HepG2 (cell line): ENCODE data around the gene HERC4. TPM values are rescaled to one million over a fixed set of nuclear protein-coding genes. Genes with fewer than 3 reads are reported as not detected.

Source experiments
- ATAC-seq: fragments of 200-7000 bp; cut with Tn5 transposase; 3 replicates; pipeline ENCODE4 v1.9.1; 2020; ENCODE audit warnings: mild to moderate bottlenecking, moderate library complexity
- BruUV-seq: library from RNA; stranded (reverse); fragments of 400-500 nt; replicated peaks from 2 replicates; lab custom pipeline; 2021; lab: Mats Ljungman, UMichigan
- CTCF ChIA-PET: fragments of 300-600 bp; formaldehyde crosslinking; extraction: SDS; loops from one replicate; lab custom pipeline; 2021; ENCODE audit warnings: low total read pairs, inconsistent platforms, low intra/inter-chr PET ratio; lab: Yijun Ruan, JAX
- POLR2A ChIA-PET: fragments of 350-600 bp; sonication (Branson Sonifier 250); formaldehyde crosslinking; loops from one replicate; lab custom pipeline; 2020; ENCODE audit warnings: antibody characterized with exemption, inconsistent platforms; lab: Yijun Ruan, JAX
- DNase-seq: peaks from one replicate; pipeline ENCODE4 v3.0.0-alpha.2; 2015; ENCODE audit warnings: low spot score
- FAIRE-seq: peaks from 3 replicates; lab custom pipeline; 2011; peaks lifted over from hg19 to GRCh38; lab: Jason Lieb, UNC
- H2AFZ ChIP-seq: one replicate; pipeline ENCODE4 v1.6.1; 2011; ENCODE audit warnings: low read length, inconsistent platforms
- H3K27ac ChIP-seq: fragments of 300-600 bp; 3 replicates; pipeline ENCODE4 v1.8.0; 2011; ENCODE audit warnings: mixed run types, mild to moderate bottlenecking, mixed read lengths, low read length, inconsistent platforms; ENCODE audit not compliant: insufficient read depth; ENCODE audit errors: extremely low read length
- H3K27me3 ChIP-seq, 2 experiments: fragments of 200-600 bp in 1 of 2; 2 replicates in 1 of 2; 3 replicates in 1 of 2; pipeline versions ENCODE4 v1.6.0 to v1.8.0; 2011; ENCODE audit warnings: low read length in 2 of 2, mild to moderate bottlenecking in 2 of 2, moderate library complexity in 2 of 2, inconsistent platforms in 1 of 2; ENCODE audit not compliant: insufficient read depth in 2 of 2, control insufficient read depth in 1 of 2
- H3K36me3 ChIP-seq, 2 experiments: fragments of 200-600 bp in 1 of 2; replicated peaks in 1 of 2; 2 replicates in 1 of 2; 3 replicates in 1 of 2; pipeline versions ENCODE4 v1.5.1 to v1.8.0; 2011; ENCODE audit warnings: low read length in 2 of 2, inconsistent platforms in 1 of 2; ENCODE audit not compliant: insufficient read depth in 2 of 2, control insufficient read depth in 1 of 2
- H3K4me1 ChIP-seq: 2 replicates; pipeline ENCODE4 v1.5.1; 2012; ENCODE audit warnings: low read length, inconsistent platforms; ENCODE audit not compliant: insufficient read depth
- H3K4me2 ChIP-seq: 2 replicates; pipeline ENCODE4 v1.6.0; 2011; ENCODE audit warnings: low read depth, low read length, inconsistent platforms
- H3K4me3 ChIP-seq, 3 experiments: fragments of 200-600 bp in 1 of 3; sonication (generic), shearing (Covaris generic) in 1 of 3; replicated peaks in 1 of 3; 2 replicates each; pipeline ENCODE4 v1.5.1; 2011 to 2016; ENCODE audit warnings: low read length in 3 of 3, inconsistent platforms in 2 of 3, low read depth in 2 of 3, mild to moderate bottlenecking in 2 of 3, control low read depth in 1 of 3, mixed read lengths in 1 of 3; ENCODE audit not compliant: insufficient read depth in 1 of 3
- H3K79me2 ChIP-seq: one replicate; pipeline ENCODE4 v1.6.1; 2011; ENCODE audit warnings: low read length, inconsistent platforms; ENCODE audit not compliant: insufficient read depth
- H3K9ac ChIP-seq: 2 replicates; pipeline ENCODE4 v1.6.0; 2011; ENCODE audit warnings: mild to moderate bottlenecking, low read depth, low read length, inconsistent platforms; ENCODE audit not compliant: insufficient read depth
- H3K9me3 ChIP-seq: 2 replicates; pipeline ENCODE4 v1.5.1; 2012; ENCODE audit warnings: mild to moderate bottlenecking, low read length
- H4K20me1 ChIP-seq: 2 replicates; pipeline ENCODE4 v1.6.0; 2011; ENCODE audit warnings: inconsistent platforms, mild to moderate bottlenecking, low read length, moderate library complexity; ENCODE audit not compliant: insufficient read depth
- BHLHE40 ChIP-seq: IDR thresholded peaks from 2 replicates; pipeline ENCODE4 v1.6.1; 2011; ENCODE audit warnings: low read length, improper control_type of control experiment
- HIVEP1 ChIP-seq: sonication (generic); formaldehyde crosslinking; IDR thresholded peaks from 2 replicates; pipeline ENCODE4 v1.4.0; 2020; ENCODE audit warnings: mild to moderate bottlenecking, missing genetic modification reagents
- MBD4 ChIP-seq: IDR thresholded peaks from 2 replicates; pipeline ENCODE4 v1.6.1; 2012; ENCODE audit warnings: low read length, inconsistent platforms, borderline replicate concordance
- THYN1 ChIP-seq: sonication (generic); formaldehyde crosslinking; IDR thresholded peaks from 2 replicates; pipeline ENCODE4 v1.8.1; 2023; ENCODE audit warnings: low read depth, mild to moderate bottlenecking, moderate library complexity, missing genetic modification reagents, borderline replicate concordance
- ZFP41 ChIP-seq: sonication (generic); formaldehyde crosslinking; IDR thresholded peaks from 2 replicates; pipeline ENCODE4 v1.4.0; 2020; ENCODE audit warnings: mild to moderate bottlenecking, missing genetic modification reagents, borderline replicate concordance
- ZNF263 ChIP-seq: sonication (generic); formaldehyde crosslinking; IDR thresholded peaks from 2 replicates; pipeline ENCODE4 v1.4.0; 2020; ENCODE audit warnings: missing genetic modification reagents
- ZNF264 ChIP-seq: sonication (generic); formaldehyde crosslinking; IDR thresholded peaks from 2 replicates; pipeline ENCODE4 v1.4.0; 2020; ENCODE audit warnings: missing genetic modification reagents
- ZNF333 ChIP-seq: sonication (generic); formaldehyde crosslinking; IDR thresholded peaks from 2 replicates; pipeline ENCODE4 v1.4.0; 2020; ENCODE audit warnings: mild to moderate bottlenecking, missing genetic modification reagents, borderline replicate concordance
- ZNF441 ChIP-seq: sonication (generic); formaldehyde crosslinking; IDR thresholded peaks from 2 replicates; pipeline ENCODE4 v1.7.0; 2021; ENCODE audit warnings: missing genetic modification reagents, borderline replicate concordance
- ZNF569 ChIP-seq: sonication (generic); formaldehyde crosslinking; IDR thresholded peaks from 2 replicates; pipeline ENCODE4 v1.5.0; 2020; ENCODE audit warnings: mild to moderate bottlenecking, missing genetic modification reagents, moderate library complexity, borderline replicate concordance
- ZNF616 ChIP-seq: sonication (generic); formaldehyde crosslinking; IDR thresholded peaks from 2 replicates; pipeline ENCODE4 v1.5.0; 2020; ENCODE audit warnings: low read depth, mild to moderate bottlenecking, missing genetic modification reagents
- ZNF776 ChIP-seq: sonication (generic); formaldehyde crosslinking; IDR thresholded peaks from 2 replicates; pipeline ENCODE4 v1.4.0; 2020; ENCODE audit warnings: mild to moderate bottlenecking, missing genetic modification reagents
- ZSCAN21 ChIP-seq: sonication (generic); formaldehyde crosslinking; IDR thresholded peaks from 2 replicates; pipeline ENCODE4 v1.8.0; 2022; ENCODE audit warnings: mild to moderate bottlenecking, missing genetic modification reagents, moderate library complexity, borderline replicate concordance
- ZSCAN9 ChIP-seq: IDR thresholded peaks from 2 replicates; pipeline ENCODE4 v1.6.1; 2016; ENCODE audit warnings: borderline replicate concordance
- WGBS: methylation state at CpG from one replicate; pipeline ENCODE4 v1.1.6; 2017; ENCODE audit warnings: low lambda C conversion rate; 5-methylcytosine and 5-hydroxymethylcytosine counted together
- in situ Hi-C: cut with HindIII; loops from 2 replicates; pipeline ENCODE4 v1.10.0; 2017; ENCODE audit warnings: low pct_unique_long_range_greater_than_20kb; ENCODE audit not compliant: extremely low pct_ligation_motif_present
- intact Hi-C: fragments of 100-400 bp; cut with micrococcal nuclease; formaldehyde crosslinking; loops from one replicate; pipeline ENCODE4 v1.10.0; 2022; ENCODE audit not compliant: unreplicated experiment
- polyA plus RNA-seq, 8 experiments: library from polyadenylated mRNA; depleted of rRNA in 3 of 8; stranded (reverse) in 7 of 8; unstranded in 1 of 8; fragments of >200 nt; fragmentation: Illumina TruSeq in 4 of 8; extraction: Trizol in 4 of 8; gene quantifications; 2 replicates each; pipeline versions ENCODE4 v1.2.1 to v1.2.3, GENCODE V29; 2011 to 2016; ENCODE audit warnings: low read depth in 4 of 8, missing spikeins in 1 of 8, mixed read lengths in 1 of 8; ENCODE audit not compliant: insufficient read depth in 1 of 8
- total RNA-seq, 5 experiments: library from RNA; depleted of rRNA; stranded (reverse); fragments of >200 nt; fragmentation: Illumina TruSeq; extraction: Trizol; gene quantifications; 2 replicates each; pipeline ENCODE4 v1.2.3, GENCODE V29; 2016; ENCODE audit warnings: low read depth in 1 of 5
- TF ChIP-seq, protein P1 (sequence below): sonication (generic); IDR thresholded peaks from 2 replicates; pipeline ENCODE4 v1.6.1; 2016; ENCODE audit warnings: low read depth, borderline replicate concordance
- TF ChIP-seq, protein P2 (sequence below): sonication (generic); formaldehyde crosslinking; IDR thresholded peaks from 2 replicates; pipeline ENCODE4 v1.5.1; 2020; ENCODE audit warnings: missing genetic modification reagents, mild to moderate bottlenecking, borderline replicate concordance
- TF ChIP-seq, protein P3 (sequence below): sonication (generic); formaldehyde crosslinking; IDR thresholded peaks from 2 replicates; pipeline ENCODE4 v1.9.0; 2021; ENCODE audit warnings: mild to moderate bottlenecking, missing genetic modification reagents

Gene HERC4
- total and polyA plus RNA-seq, 2 of the 13 experiments (the other 11 are each of a cell fraction or from before 2014, with no cell fraction given): 9.8 to 20.2 TPM

DNA sequence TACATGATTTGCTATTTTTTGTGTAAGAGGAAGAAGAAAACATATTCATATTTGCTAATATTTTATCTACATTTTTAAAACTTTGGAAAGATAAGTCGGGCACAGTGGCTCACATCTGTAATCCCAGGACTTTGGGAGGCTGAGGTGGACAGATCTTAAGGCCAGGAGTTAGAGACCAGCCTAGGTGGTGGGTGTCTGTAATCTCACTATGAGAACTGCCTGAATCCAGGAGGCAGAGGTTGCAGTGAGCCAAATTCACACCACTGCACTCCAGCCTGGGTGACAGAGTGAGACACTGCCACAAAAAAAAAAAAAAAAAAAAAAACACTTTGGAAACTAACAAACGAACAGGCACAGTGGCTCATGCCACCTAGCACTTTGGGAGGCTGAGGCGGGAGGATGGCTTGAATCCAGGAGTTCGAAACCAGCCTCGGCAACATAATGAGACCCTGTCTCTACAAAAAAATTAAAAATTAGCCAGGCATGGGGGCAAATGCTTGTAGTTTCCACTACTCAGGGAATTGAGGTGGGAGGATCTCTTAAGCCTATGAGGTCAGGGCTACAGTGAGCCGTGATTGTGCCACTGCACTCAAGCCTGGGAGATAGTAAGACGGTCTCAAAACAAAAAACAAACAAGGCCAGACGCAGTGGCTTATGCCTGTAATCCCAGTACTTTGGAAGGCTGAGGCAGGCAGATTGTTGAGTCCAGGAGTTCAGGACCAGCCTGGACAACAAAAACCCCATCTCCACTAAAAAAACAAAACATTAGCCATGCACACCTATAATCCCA lies 25.6 kb downstream of the HERC4 start:
- no peak overlapping the region for H3K4me3 ChIP-seq
- ATAC-seq (no peak; the same call in 2 of the 3 replicates), DNase-seq (peak; percentile 6), FAIRE-seq (no peak)
- H4K20me1 ChIP-seq: no peaks in the 10 kb centered on the region
- H2AFZ ChIP-seq: no peak overlapping the region
- peaks cover 23% of the 10 kb centered on the region; the same call in 1 of the 2 replicates for H3K4me1 ChIP-seq
- H3K9ac ChIP-seq: no peak overlapping the region
- intact Hi-C loops: no loop called here
- 86% methylated on average over 8 of the region's 8 CpGs for WGBS
- no peaks in the 10 kb centered on the region; a peak in 1 of 5 replicates for H3K36me3 ChIP-seq
- no peak overlapping the region for H3K27ac ChIP-seq
- H3K27me3 ChIP-seq: no peaks in the 10 kb centered on the region
- BruUV-seq: no TSS peak
- no peak overlapping the region for H3K4me2 ChIP-seq
- ChIA-PET POLR2A (no interaction called here), CTCF (no interaction called here)
- no peaks in the 10 kb centered on the region for H3K9me3 ChIP-seq
- no peaks in the 10 kb centered on the region for H3K79me2 ChIP-seq
- in situ Hi-C loops: no loop called here
- TF ChIP-seq HIVEP1 (CRISPR knock-in tag) (no peak), MBD4 (no peak), ZFP41 (CRISPR knock-in tag) (no peak), ZNF441 (CRISPR knock-in tag) (no peak), ZNF616 (CRISPR knock-in tag) (no peak), THYN1 (CRISPR knock-in tag) (no peak), ZSCAN9 (CRISPR knock-in tag) (no peak), ZSCAN21 (CRISPR knock-in tag) (no peak), ZNF264 (CRISPR knock-in tag) (no peak), ZNF333 (CRISPR knock-in tag) (no peak), BHLHE40 (no peak), ZNF569 (no peak), ZNF776 (CRISPR knock-in tag) (no peak), ZNF263 (CRISPR knock-in tag) (no peak)
- TF ChIP-seq, protein P1, sequence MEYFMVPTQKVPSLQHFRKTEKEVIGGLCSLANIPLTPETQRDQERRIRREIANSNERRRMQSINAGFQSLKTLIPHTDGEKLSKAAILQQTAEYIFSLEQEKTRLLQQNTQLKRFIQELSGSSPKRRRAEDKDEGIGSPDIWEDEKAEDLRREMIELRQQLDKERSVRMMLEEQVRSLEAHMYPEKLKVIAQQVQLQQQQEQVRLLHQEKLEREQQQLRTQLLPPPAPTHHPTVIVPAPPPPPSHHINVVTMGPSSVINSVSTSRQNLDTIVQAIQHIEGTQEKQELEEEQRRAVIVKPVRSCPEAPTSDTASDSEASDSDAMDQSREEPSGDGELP: no peak
- TF ChIP-seq, protein P2, sequence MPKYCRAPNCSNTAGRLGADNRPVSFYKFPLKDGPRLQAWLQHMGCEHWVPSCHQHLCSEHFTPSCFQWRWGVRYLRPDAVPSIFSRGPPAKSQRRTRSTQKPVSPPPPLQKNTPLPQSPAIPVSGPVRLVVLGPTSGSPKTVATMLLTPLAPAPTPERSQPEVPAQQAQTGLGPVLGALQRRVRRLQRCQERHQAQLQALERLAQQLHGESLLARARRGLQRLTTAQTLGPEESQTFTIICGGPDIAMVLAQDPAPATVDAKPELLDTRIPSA (CRISPR knock-in tag): no peak
- TF ChIP-seq, protein P3, sequence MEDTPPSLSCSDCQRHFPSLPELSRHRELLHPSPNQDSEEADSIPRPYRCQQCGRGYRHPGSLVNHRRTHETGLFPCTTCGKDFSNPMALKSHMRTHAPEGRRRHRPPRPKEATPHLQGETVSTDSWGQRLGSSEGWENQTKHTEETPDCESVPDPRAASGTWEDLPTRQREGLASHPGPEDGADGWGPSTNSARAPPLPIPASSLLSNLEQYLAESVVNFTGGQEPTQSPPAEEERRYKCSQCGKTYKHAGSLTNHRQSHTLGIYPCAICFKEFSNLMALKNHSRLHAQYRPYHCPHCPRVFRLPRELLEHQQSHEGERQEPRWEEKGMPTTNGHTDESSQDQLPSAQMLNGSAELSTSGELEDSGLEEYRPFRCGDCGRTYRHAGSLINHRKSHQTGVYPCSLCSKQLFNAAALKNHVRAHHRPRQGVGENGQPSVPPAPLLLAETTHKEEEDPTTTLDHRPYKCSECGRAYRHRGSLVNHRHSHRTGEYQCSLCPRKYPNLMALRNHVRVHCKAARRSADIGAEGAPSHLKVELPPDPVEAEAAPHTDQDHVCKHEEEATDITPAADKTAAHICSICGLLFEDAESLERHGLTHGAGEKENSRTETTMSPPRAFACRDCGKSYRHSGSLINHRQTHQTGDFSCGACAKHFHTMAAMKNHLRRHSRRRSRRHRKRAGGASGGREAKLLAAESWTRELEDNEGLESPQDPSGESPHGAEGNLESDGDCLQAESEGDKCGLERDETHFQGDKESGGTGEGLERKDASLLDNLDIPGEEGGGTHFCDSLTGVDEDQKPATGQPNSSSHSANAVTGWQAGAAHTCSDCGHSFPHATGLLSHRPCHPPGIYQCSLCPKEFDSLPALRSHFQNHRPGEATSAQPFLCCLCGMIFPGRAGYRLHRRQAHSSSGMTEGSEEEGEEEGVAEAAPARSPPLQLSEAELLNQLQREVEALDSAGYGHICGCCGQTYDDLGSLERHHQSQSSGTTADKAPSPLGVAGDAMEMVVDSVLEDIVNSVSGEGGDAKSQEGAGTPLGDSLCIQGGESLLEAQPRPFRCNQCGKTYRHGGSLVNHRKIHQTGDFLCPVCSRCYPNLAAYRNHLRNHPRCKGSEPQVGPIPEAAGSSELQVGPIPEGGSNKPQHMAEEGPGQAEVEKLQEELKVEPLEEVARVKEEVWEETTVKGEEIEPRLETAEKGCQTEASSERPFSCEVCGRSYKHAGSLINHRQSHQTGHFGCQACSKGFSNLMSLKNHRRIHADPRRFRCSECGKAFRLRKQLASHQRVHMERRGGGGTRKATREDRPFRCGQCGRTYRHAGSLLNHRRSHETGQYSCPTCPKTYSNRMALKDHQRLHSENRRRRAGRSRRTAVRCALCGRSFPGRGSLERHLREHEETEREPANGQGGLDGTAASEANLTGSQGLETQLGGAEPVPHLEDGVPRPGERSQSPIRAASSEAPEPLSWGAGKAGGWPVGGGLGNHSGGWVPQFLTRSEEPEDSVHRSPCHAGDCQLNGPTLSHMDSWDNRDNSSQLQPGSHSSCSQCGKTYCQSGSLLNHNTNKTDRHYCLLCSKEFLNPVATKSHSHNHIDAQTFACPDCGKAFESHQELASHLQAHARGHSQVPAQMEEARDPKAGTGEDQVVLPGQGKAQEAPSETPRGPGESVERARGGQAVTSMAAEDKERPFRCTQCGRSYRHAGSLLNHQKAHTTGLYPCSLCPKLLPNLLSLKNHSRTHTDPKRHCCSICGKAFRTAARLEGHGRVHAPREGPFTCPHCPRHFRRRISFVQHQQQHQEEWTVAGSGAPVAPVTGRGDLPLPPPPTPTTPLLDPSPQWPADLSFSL (CRISPR knock-in tag): no peak
